NB4 (cell line): ENCODE data around the gene MAU2.
"Not testable (repeated sequence)": the region's sequence is repeated elsewhere in the genome, so short reads cannot be mapped to it uniquely, and the experiment has no call there.

ENCODE experiments used
- CTCF ChIP-seq: IDR thresholded peaks from one replicate; pipeline ENCODE4 v1.5.1; 2012; ENCODE audit warnings: low read depth, low read length
- MAX ChIP-seq: IDR thresholded peaks from 2 replicates; pipeline ENCODE4 v1.6.1; 2011; ENCODE audit warnings: low read depth, low read length

GRCh38 chr19:19380316-19380715 lies 59.7 kb downstream of the MAU2 start:
- not testable (repeated sequence) for TF ChIP-seq CTCF, MAX
